ENCODE results near the gene TAF1C. TPM values are rescaled to one million over a fixed set of nuclear protein-coding genes. Genes with fewer than 3 reads are reported as not detected.

Gene TAF1C
- total and polyA plus RNA-seq, 10 donors: 31.4 to 133 (median 73.6) TPM

- peak; percentile 91 for DNase-seq
- Histone ChIP-seq H3K27me3 (replicated peaks in 1 of 7) (peaks cover 0 to 10% (median 0%) of the 10 kb centered on the region in 7 donors), H3K36me3 (no peaks in the 10 kb centered on the region), H3K4me1 (peaks cover 5 to 40% (median 20%) of the 10 kb centered on the region in 6 donors), H3K27ac (peak overlapping the region in 7 of 8 donors; percentile 67 to 89 (median 86)), H3K9me3 (no peaks in the 10 kb centered on the region), H3K4me3 (peak overlapping the region; percentile 81 to 96 (median 90))
- 1 to 2% (median 1%) methylated on average over 32 to 39 of the region's 39 CpGs for WGBS, 5 donors
- intact Hi-C loops (cut with DNase I; ENCODE audit: low total_unique reads): no loop called here
- no peak for TF ChIP-seq POLR2A (IDR thresholded peaks at IDR 0.05)
- TF ChIP-seq, protein P1, sequence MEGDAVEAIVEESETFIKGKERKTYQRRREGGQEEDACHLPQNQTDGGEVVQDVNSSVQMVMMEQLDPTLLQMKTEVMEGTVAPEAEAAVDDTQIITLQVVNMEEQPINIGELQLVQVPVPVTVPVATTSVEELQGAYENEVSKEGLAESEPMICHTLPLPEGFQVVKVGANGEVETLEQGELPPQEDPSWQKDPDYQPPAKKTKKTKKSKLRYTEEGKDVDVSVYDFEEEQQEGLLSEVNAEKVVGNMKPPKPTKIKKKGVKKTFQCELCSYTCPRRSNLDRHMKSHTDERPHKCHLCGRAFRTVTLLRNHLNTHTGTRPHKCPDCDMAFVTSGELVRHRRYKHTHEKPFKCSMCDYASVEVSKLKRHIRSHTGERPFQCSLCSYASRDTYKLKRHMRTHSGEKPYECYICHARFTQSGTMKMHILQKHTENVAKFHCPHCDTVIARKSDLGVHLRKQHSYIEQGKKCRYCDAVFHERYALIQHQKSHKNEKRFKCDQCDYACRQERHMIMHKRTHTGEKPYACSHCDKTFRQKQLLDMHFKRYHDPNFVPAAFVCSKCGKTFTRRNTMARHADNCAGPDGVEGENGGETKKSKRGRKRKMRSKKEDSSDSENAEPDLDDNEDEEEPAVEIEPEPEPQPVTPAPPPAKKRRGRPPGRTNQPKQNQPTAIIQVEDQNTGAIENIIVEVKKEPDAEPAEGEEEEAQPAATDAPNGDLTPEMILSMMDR (IDR thresholded peaks at IDR 0.05 in 8 of 11, conservative IDR thresholded peaks at IDR 0.05 in 3 of 11): no peak
- TF ChIP-seq POLR2AphosphoS5 (IDR thresholded peaks at IDR 0.05): no peak
These were observed 42.5 kb downstream of the TAF1C start for GRCh38 chr16:84144209-84144858.

- Histone ChIP-seq H3K27me3 (replicated peaks in 1 of 7) (peaks cover 0 to 10% (median 0%) of the 10 kb centered on the region in 7 donors), H3K36me3 (no peaks in the 10 kb centered on the region), H3K4me1 (peaks cover 5 to 45% (median 20%) of the 10 kb centered on the region in 6 donors), H3K9me3 (no peaks in the 10 kb centered on the region), H3K4me3 (peak overlapping the region in 6 of 8 donors; percentile 81 to 96 (median 92)), H3K27ac (peak overlapping the region in 3 of 8 donors; percentile 86 to 88 (median 87))
- intact Hi-C loops (cut with DNase I; ENCODE audit: low total_unique reads): no loop called here
- TF ChIP-seq POLR2AphosphoS5 (IDR thresholded peaks at IDR 0.05): no peak
- no peak for TF ChIP-seq POLR2A (IDR thresholded peaks at IDR 0.05)
- TF ChIP-seq, protein P1 (IDR thresholded peaks at IDR 0.05 in 8 of 11, conservative IDR thresholded peaks at IDR 0.05 in 3 of 11): no peak
- WGBS, 5 donors: 38 to 53% (median 42%) methylated on average over 13 of the region's 13 CpGs
- DNase-seq: no peak
These were observed 43.1 kb downstream of the TAF1C start for GRCh38 chr16:84143784-84144199.

GRCh38 chr16:84143081-84143480 is 43.8 kb downstream of the TAF1C start:
- TF ChIP-seq, protein P1 (IDR thresholded peaks at IDR 0.05 in 8 of 11, conservative IDR thresholded peaks at IDR 0.05 in 3 of 11): no peak
- TF ChIP-seq POLR2A (IDR thresholded peaks at IDR 0.05) (no peak), POLR2AphosphoS5 (IDR thresholded peaks at IDR 0.05) (no peak)
- WGBS, 5 donors: 95 to 100% (median 96%) methylated on average over 1 of the region's 1 CpG
- peaks cover 5 to 47% (median 20%) of the 10 kb centered on the region in 6 donors for H3K4me1 ChIP-seq
- peaks cover 0 to 10% (median 0%) of the 10 kb centered on the region in 7 donors for H3K27me3 ChIP-seq (replicated peaks in 1 of 7)
- no peak overlapping the region for H3K4me3 ChIP-seq
- no peaks in the 10 kb centered on the region for H3K36me3 ChIP-seq
- no peaks in the 10 kb centered on the region for H3K9me3 ChIP-seq
- intact Hi-C loops (cut with DNase I; ENCODE audit: low total_unique reads): no loop called here
- no peak for DNase-seq
- no peak overlapping the region for H3K27ac ChIP-seq

- TF ChIP-seq, protein P1 (IDR thresholded peaks at IDR 0.05 in 8 of 11, conservative IDR thresholded peaks at IDR 0.05 in 3 of 11): no peak
- no peak for TF ChIP-seq POLR2A (IDR thresholded peaks at IDR 0.05)
- no peak for TF ChIP-seq POLR2AphosphoS5 (IDR thresholded peaks at IDR 0.05)
- intact Hi-C loops (cut with DNase I; ENCODE audit: low total_unique reads): no loop called here
- Histone ChIP-seq H3K4me1 (peaks cover 5 to 47% (median 20%) of the 10 kb centered on the region in 6 donors), H3K4me3 (no peak overlapping the region), H3K9me3 (no peaks in the 10 kb centered on the region), H3K27me3 (replicated peaks in 1 of 7) (peaks cover 0 to 6% (median 0%) of the 10 kb centered on the region in 7 donors), H3K27ac (no peak overlapping the region), H3K36me3 (no peaks in the 10 kb centered on the region)
- 68 to 77% (median 74%) methylated on average over 11 to 13 of the region's 13 CpGs for WGBS, 5 donors
- DNase-seq: no peak
These were observed 45.6 kb downstream of the TAF1C start for GRCh38 chr16:84141143-84141670.
